GM21723 (cell line): Measurements from ENCODE around the gene ADIPOR1.

ENCODE experiments used
- ATAC-seq: cut with Tn5 transposase; IDR thresholded peaks from one replicate; pipeline ENCODE4 v1.9.1; 2021; ENCODE audit warnings: mild to moderate bottlenecking, moderate library complexity; ENCODE audit not compliant: unreplicated experiment

ADIPOR1 gene

GRCh38 chr1:202974856-202975255 lies 16.7 kb upstream of the ADIPOR1 start:
- no peak for ATAC-seq

DNA sequence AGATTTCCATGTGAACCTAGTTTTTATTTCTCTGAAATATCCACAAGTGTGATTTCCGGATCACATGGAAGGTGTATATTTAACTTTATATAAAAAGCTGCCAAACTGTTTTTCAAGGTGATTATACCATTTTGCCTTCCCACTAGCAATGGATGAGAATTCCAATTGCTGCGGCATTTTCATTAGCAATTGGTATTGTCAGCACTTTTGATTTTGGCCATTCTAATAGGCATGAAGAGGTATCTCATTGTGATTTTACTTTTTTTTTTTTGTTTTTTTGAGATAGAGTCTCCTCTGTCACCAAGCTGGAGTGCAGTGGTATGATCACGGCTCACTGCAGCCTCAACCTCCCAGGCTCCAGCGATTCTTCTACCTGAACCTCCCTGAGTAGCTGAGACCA lies 13.9 kb upstream of the ADIPOR1 start:
- no peak for ATAC-seq

DNA sequence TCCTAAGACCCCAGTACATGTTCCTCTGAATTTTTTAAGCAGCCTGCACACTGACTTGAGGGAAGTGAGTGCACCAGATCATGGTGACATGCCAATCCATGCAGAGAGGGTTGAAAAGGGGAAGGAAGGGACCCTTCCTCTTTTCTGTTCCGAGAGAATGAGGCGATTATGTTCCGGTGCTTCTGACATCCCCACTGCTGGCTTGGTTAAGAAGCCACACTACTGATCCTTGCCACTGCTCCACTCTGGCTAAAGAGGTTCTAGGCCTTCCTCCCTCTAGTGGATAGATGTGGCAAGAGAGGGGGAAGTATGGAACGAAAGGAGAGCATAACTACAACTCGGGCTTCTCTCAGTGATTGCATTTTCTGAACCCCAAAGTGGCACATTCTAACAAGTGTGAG lies 10.8 kb upstream of the ADIPOR1 start:
- peak; percentile 49 for ATAC-seq

- no peak for ATAC-seq
Observed at GRCh38 chr1:202968351-202968750, 10.2 kb upstream of the ADIPOR1 start.

DNA sequence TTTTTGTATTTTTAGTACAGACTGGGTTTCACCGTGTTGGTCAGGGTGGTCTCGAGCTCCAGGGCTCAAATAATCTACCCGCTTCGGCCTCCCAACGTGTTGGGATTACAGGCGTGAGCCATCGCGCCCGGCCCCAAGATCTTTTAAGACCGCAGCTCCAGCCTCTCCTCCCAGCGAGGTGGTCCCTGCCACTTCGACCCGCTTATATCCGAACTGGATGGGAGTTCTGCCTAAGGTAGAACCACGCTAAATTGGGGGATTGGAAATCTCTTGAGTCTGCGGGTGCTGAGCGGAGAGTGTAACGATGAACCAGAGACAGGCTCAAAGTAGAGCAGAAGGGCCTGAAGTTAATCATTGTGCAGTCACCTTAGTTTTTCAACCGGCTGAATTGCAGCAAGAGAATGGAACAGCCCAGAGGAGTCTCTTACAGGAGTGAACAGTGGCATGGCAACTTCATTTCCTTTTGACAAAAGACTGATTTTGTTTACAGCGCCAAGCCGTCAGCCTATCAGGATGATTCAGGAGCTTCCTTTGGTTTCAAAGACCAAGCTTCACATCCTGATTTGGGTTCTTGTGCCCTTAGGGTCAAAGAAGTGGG lies 9.7 kb upstream of the ADIPOR1 start:
- ATAC-seq, result peak; percentile 10

DNA sequence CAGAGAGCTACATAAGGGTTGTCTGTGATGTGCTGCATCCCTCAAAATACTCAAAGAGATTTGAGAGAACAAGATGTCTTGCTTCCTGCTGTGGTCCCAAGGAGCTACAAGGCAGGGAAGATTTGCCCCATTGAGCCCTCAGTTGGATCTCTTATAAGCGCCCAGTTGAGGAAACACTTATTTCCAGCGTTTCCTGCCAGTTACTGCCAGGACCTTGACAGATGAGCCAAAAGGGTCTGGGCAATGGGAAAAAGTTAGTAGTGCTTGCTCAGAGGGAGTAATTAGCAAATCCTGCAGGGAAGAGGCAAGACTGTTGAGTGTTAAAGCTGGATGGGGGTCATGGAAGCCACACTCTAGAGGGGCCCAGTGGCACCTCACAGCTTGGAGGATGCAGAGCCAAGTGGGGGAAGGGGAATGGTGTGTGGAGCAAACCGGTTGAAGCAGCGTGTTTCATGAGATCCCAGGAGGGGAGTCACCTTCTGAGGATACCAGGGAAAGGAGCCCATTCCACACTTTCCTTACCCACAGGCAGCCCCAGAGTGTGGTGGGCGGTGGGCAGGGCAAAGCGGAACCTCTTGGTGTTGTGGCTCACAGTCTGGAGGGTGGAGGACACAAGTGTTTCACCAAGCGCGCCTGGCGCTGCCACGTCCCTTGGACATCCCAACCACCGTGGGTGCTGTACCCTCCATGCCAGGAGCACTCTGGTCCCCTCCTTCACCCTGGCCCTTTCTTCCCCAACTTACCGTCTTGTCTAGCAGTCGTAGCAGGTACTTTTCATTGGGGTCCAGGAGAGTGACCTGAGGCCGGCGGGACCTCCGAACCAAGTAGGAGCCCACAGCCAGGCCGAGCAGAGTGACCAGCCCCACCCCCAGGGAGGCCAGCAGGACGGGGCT lies 8.1 kb upstream of the ADIPOR1 start:
- ATAC-seq, result no peak

GRCh38 chr1:202965422-202965821 lies 7.3 kb upstream of the ADIPOR1 start:
- ATAC-seq, result no peak

GRCh38 chr1:202964791-202965410 lies 6.8 kb upstream of the ADIPOR1 start:
- no peak for ATAC-seq

- ATAC-seq, result no peak
Observed at GRCh38 chr1:202961220-202961880, 3.2 kb upstream of the ADIPOR1 start.

DNA sequence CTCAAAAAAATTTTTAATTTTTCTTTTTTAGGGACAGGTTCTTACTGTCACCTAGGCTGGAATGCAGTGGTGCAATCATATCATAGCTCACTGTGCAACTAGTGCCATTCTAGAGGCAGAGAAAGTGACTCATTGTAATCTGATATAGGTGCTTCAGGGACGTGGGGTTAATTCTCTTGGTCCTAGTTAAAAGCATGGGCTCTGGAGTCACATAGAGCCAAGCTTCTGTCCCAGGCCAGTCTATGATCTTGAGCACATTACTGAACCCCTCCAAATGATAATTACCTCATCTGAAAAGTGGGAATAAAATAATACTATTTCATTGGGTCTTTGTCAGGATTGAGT lies 1.1 kb upstream of the ADIPOR1 start:
- ATAC-seq, result no peak

- ATAC-seq, result no peak
Observed at GRCh38 chr1:202958544-202959275, 598 bp upstream of the ADIPOR1 start.

GRCh38 chr1:202956969-202957368 lies 1.1 kb downstream of the ADIPOR1 start:
- ATAC-seq, result no peak

DNA sequence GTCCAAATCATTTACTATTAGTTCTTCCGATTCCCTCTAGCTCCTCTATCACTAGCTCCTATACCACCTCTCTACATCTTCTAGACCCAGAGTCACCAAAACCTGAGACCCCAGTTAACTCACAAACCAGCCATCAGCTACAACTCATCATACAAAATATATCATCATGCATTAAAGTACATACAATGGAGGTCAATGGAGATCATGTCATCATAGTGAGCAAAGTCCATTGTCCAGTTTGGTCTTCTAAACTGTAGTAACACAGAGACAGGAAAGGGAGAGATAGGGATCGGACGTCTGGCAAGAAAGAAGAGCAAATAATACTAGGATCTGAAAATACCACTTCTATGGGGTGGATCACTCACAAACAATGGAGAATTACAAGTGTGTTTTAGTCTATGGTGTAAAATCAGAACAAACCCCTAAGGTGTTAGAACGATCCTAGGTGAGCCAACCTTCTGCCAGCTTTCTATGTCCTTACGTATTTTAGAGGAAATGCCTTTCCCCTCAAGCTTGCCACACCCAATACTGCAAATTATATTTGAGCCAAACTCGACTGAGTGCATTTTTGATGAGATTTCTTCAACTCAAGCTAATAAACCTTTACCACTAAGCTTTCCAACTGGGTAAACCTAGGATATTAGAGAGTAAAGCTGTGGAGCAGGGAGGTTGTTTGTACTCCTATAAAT lies 3.9 kb downstream of the ADIPOR1 start:
- ATAC-seq, result no peak

DNA sequence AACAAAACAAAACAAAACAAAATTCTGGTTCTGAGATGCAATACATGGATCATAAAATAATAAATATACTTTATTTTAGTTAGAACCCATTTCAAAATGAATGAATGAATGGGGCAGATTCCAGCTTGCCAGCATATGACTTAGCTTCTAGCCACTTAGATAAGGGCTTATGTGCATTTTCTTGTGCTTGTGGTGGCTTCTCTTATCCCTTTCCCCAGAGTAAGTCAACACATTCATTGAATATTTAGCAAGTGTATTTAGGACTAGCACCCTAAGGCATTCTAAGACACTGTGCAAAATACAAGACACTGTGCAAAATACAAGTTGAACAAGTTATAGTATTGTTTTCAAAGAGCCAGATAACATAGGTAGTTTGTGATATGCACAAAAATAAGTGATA lies 4.7 kb downstream of the ADIPOR1 start:
- no peak for ATAC-seq

DNA sequence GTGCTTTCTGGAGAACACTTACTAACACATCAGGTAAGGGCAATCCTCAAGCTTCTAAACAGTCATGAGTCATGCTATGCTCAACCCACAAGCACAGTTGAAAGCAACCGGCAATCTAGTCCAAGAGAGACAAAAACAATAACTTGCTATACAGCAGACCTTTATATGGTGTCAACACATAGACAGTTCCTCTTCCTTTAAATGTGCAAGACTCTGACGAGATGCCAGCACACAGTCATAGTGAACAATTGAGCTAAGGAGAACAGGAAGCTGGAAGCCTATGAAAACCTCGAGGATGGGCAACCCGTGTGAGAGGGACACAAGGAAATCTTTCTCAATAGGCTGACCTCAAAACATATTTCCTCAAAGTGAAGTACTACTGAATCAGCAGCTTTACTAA lies 5.3 kb downstream of the ADIPOR1 start:
- no peak for ATAC-seq

- no peak for ATAC-seq
Observed at GRCh38 chr1:202952099-202952498, 6.0 kb downstream of the ADIPOR1 start.

DNA sequence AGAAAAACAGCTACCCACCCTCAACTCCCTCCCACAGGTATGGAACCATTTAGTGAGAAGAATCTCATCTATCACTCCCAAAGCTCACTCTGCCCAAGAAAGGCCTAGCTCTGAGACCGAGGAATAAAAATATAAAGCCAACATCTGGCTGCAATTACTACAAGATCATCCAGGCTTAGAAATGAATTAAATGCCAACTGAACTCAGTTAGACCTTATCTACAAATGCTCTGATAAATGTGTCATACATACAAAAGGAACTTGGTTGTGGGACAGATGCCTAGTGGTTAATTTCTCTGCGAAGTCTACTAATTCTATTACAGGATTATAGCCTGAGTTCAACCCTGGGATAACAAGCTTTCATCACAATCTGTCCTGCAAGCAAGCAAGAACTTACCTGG lies 6.7 kb downstream of the ADIPOR1 start:
- no peak for ATAC-seq

- no peak for ATAC-seq
Observed at GRCh38 chr1:202945483-202945882, 12.6 kb downstream of the ADIPOR1 start.

- ATAC-seq, result no peak
Observed at GRCh38 chr1:202944438-202944921, 13.6 kb downstream of the ADIPOR1 start.

DNA sequence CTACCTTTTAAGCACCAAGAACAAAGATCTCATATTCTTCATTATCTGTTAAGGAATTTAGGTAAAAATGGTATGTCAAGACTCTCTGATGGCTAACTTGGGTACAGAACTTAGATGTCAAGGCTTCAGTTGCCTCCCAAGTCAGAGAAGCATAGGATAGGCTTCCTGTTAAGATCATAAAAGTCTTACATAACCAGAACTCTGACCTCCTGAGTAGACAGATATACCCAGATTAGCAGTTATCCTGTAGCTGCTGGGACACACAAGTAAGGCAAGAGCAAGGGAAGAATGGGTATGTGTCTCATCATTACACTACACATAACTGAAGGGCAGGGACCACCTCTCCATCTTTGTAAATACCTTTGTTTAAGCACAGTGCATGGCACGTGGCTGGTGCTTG lies 15.7 kb downstream of the ADIPOR1 start:
- ATAC-seq, result no peak
